Measurements from ENCODE around the gene JMY. TPM values are rescaled to one million over a fixed set of nuclear protein-coding genes. Genes with fewer than 3 reads are reported as not detected.

The JMY gene
- total and polyA plus RNA-seq, 7 experiments from 2014 or later = 6.5 to 47.0 (median 23.3) TPM

DNA sequence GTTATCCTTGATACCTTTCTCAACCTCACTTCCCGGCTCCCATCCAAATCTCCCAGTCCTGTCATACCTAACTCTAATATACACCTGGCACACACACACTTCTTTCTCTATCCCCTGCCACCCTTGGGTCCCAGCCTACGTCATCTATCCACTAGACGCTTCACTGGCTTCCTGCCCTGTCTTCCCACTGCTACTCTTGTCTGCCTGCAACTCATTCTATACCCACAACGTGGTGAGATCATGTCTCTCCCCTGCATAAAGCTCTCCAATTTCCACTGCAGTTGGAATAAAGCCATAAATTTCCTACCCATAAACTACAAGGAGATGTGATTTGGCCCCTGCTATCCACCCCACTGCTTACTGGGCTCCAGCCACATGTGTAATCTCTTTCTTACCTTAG is 93.5 kb downstream of the JMY start:
- Histone ChIP-seq H3K27me3 (ENCODE audit: control insufficient read depth in 2 of 2, insufficient read depth in 2 of 2, low read length in 2 of 2) (no peaks in the 10 kb centered on the region), H3K9me3 (ENCODE audit: control insufficient read depth in 2 of 3, low read length in 3 of 3) (no peaks in the 10 kb centered on the region), H3K27ac (ENCODE audit: low read depth, low read length) (no peak overlapping the region), H3K4me3 (ENCODE audit: low read length) (no peak overlapping the region), H3K4me1 (ENCODE audit: control insufficient read depth in 2 of 2, insufficient read depth in 2 of 2, low read length in 2 of 2) (no peaks in the 10 kb centered on the region), H3K36me3 (ENCODE audit: control insufficient read depth in 2 of 3, insufficient read depth in 3 of 3, low read length in 3 of 3) (no peaks in the 10 kb centered on the region)
- H3K27me3 Mint-ChIP-seq = peaks cover 0 to 6% (median 0%) of the 10 kb centered on the region in 5 donors
- CTCF ChIA-PET = no interaction called here
- ATAC-seq = no peak
- peak overlapping the region in 1 of 9 donors; percentile 19 for H3K27ac Mint-ChIP-seq
- H3K4me1 Mint-ChIP-seq = no peaks in the 10 kb centered on the region
- DNase-seq = no peak
- no peak overlapping the region for H3K4me3 Mint-ChIP-seq
- POLR2A ChIA-PET = no interaction called here
- H3K9me3 Mint-ChIP-seq = peaks cover 0 to 8% (median 1%) of the 10 kb centered on the region in 11 donors
- intact Hi-C loops (cut with micrococcal nuclease) = no loop called here
- H3K36me3 Mint-ChIP-seq = peaks cover 0 to 6% (median 0%) of the 10 kb centered on the region in 5 donors

DNA sequence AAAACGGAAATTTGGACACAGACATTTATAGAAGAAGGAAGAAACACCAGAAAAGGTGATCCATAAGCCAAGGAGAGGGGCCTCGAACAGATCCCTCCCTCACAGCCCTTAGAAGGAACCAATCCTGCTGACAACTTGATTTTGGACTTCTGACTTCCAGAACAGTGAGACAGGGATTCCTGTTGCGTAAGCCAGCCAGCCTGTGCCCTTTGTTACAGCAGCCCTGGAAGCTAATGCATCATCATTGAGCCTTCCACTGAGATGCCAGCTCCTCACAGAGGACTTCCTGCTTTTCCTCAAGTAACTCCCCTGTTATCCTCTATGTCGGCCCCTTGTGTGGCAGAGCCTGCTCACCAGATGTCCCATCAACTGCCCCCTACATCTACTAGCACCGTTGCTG is 94.1 kb downstream of the JMY start:
- intact Hi-C loops (cut with micrococcal nuclease) = loop anchor here in 1 of 2 donors (5.0 kb wide), 1 partner anchor 922 kb away; no protein-coding TSS in a partner anchor
- no peak for ATAC-seq
- Histone ChIP-seq H3K4me3 (ENCODE audit: low read length) (no peak overlapping the region), H3K9me3 (ENCODE audit: control insufficient read depth in 2 of 3, low read length in 3 of 3) (no peaks in the 10 kb centered on the region), H3K36me3 (ENCODE audit: control insufficient read depth in 2 of 3, insufficient read depth in 3 of 3, low read length in 3 of 3) (no peaks in the 10 kb centered on the region), H3K27me3 (ENCODE audit: control insufficient read depth in 2 of 2, insufficient read depth in 2 of 2, low read length in 2 of 2) (no peaks in the 10 kb centered on the region), H3K27ac (ENCODE audit: low read depth, low read length) (no peak overlapping the region), H3K4me1 (ENCODE audit: control insufficient read depth in 2 of 2, insufficient read depth in 2 of 2, low read length in 2 of 2) (no peaks in the 10 kb centered on the region)
- CTCF ChIA-PET = no interaction called here
- peaks cover 0 to 7% (median 4%) of the 10 kb centered on the region in 5 donors for H3K36me3 Mint-ChIP-seq
- DNase-seq = no peak
- no peak overlapping the region for H3K4me3 Mint-ChIP-seq
- POLR2A ChIA-PET = no interaction called here
- no peaks in the 10 kb centered on the region for H3K4me1 Mint-ChIP-seq
- H3K9me3 Mint-ChIP-seq = peaks cover 0 to 14% (median 7%) of the 10 kb centered on the region in 11 donors
- H3K27me3 Mint-ChIP-seq = peaks cover 0 to 6% (median 5%) of the 10 kb centered on the region in 5 donors
- no peak overlapping the region for H3K27ac Mint-ChIP-seq

DNA sequence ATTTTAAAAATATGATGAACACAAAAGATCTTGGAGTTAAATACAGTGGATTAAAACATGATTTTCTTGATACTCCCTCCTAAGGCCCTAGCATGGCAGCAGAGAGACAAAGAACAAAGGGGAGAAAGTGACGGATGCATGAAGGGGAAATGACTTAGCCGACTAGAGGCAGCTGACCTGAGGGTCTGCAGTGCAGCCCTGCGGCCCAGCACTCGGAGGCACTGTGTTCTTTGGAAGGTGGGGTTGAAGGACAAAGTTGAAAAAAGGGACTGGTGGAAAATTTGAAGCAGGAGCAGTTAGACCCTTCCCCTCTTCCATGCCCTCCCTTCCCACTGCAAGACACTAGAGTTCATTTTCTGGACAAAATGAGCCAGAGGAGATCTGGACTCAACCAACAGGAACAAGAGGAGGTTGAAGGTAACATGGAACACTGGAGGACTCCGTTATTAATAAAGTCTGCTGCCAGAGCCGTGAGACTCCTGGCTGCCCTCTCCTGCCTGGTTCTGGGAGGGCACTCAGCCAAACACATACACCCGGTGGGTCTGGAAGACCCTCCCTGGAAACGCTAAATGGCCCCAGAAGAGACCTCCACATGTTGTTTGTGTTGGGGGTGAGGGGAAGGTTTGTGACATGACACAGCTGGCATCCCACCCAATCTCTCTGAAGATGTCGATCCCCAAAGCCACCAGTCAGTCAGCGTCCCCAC is 98.1 kb downstream of the JMY start:
- H3K4me3 Mint-ChIP-seq = no peak overlapping the region
- CTCF ChIA-PET = no interaction called here
- no peak overlapping the region for H3K27ac Mint-ChIP-seq
- peaks cover 0 to 27% (median 13%) of the 10 kb centered on the region in 11 donors for H3K9me3 Mint-ChIP-seq
- Histone ChIP-seq H3K4me3 (ENCODE audit: low read length) (no peak overlapping the region), H3K4me1 (ENCODE audit: control insufficient read depth in 2 of 2, insufficient read depth in 2 of 2, low read length in 2 of 2) (no peaks in the 10 kb centered on the region), H3K36me3 (ENCODE audit: control insufficient read depth in 2 of 3, insufficient read depth in 3 of 3, low read length in 3 of 3) (no peaks in the 10 kb centered on the region), H3K9me3 (ENCODE audit: control insufficient read depth in 2 of 3, low read length in 3 of 3) (no peaks in the 10 kb centered on the region), H3K27me3 (ENCODE audit: control insufficient read depth in 2 of 2, insufficient read depth in 2 of 2, low read length in 2 of 2) (no peaks in the 10 kb centered on the region), H3K27ac (ENCODE audit: low read depth, low read length) (no peak overlapping the region)
- DNase-seq (no peak), ATAC-seq (no peak)
- intact Hi-C loops (cut with micrococcal nuclease) = loop anchor here in 1 of 2 donors (5.0 kb wide), 1 partner anchor 918 kb away; no protein-coding TSS in a partner anchor
- H3K27me3 Mint-ChIP-seq = peaks cover 4 to 26% (median 18%) of the 10 kb centered on the region in 5 donors
- H3K4me1 Mint-ChIP-seq = no peaks in the 10 kb centered on the region
- POLR2A ChIA-PET = no interaction called here
- peaks cover 0 to 7% (median 0%) of the 10 kb centered on the region in 5 donors for H3K36me3 Mint-ChIP-seq

DNA sequence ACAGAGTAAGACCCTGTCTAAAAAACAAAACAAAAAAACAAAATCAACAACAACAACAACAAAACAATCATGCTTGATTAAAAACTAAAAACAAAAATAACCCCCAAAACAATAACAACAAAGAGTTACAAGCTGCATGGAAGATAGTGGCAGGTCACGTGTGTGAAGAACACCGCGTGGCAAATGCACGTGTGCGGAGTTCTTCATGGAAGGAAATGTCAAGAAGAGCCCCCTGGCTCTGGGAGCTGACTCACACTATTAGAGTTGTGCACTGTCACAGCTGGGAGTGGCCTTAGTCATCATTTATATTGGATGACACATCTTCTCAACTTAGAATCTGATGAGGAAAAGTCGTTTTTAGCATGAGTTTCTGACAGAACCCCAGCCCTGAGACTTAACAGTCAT is 110.5 kb downstream of the JMY start:
- no peak overlapping the region for H3K4me3 Mint-ChIP-seq
- H3K36me3 Mint-ChIP-seq = peaks cover 0 to 8% (median 0%) of the 10 kb centered on the region in 5 donors
- H3K27me3 Mint-ChIP-seq = peaks cover 0 to 14% (median 5%) of the 10 kb centered on the region in 5 donors
- intact Hi-C loops (cut with micrococcal nuclease) = no loop called here
- Histone ChIP-seq H3K27ac (ENCODE audit: low read depth, low read length) (no peak overlapping the region), H3K4me1 (ENCODE audit: control insufficient read depth in 2 of 2, insufficient read depth in 2 of 2, low read length in 2 of 2) (no peaks in the 10 kb centered on the region), H3K27me3 (ENCODE audit: control insufficient read depth in 2 of 2, insufficient read depth in 2 of 2, low read length in 2 of 2) (no peaks in the 10 kb centered on the region), H3K36me3 (ENCODE audit: control insufficient read depth in 2 of 3, insufficient read depth in 3 of 3, low read length in 3 of 3) (no peaks in the 10 kb centered on the region), H3K4me3 (ENCODE audit: low read length) (no peak overlapping the region), H3K9me3 (ENCODE audit: control insufficient read depth in 2 of 3, low read length in 3 of 3) (no peaks in the 10 kb centered on the region)
- CTCF ChIA-PET = no interaction called here
- ATAC-seq = no peak
- no peak overlapping the region for H3K27ac Mint-ChIP-seq
- no peak for DNase-seq
- no peaks in the 10 kb centered on the region for H3K4me1 Mint-ChIP-seq
- no peaks in the 10 kb centered on the region for H3K9me3 Mint-ChIP-seq
- POLR2A ChIA-PET = no interaction called here

DNA sequence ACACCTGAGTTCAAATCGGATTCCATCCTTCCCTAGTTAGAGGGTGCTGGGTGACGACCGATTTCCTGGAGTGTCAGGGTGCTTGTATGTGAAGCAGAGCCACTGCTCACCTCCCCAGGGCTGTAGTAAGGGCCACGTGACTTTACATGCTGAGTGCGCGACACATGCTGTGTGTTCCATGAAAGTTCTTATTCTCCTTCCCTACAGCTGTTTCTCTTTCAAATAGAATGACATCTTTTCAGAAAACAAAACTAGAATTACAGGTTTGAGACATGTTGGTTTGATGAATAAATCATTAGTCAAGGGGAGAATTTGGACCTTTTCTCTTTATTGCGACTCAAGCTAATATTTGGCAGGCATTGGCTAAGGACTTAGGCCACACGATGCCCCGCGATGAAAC is 113.1 kb downstream of the JMY start:
- H3K36me3 ChIP-seq (ENCODE audit: control insufficient read depth in 2 of 3, insufficient read depth in 3 of 3, low read length in 3 of 3) = no peaks in the 10 kb centered on the region
- DNase-seq (no peak), ATAC-seq (no peak)
- H3K27me3 Mint-ChIP-seq = peaks cover 0 to 4% (median under 1%) of the 10 kb centered on the region in 5 donors
- ChIA-PET POLR2A (no interaction called here), CTCF (no interaction called here)
- no peak overlapping the region for H3K4me3 Mint-ChIP-seq
- no peaks in the 10 kb centered on the region for H3K27me3 ChIP-seq (ENCODE audit: control insufficient read depth in 2 of 2, insufficient read depth in 2 of 2, low read length in 2 of 2)
- intact Hi-C loops (cut with micrococcal nuclease) = no loop called here
- peaks cover 0 to 8% (median 0%) of the 10 kb centered on the region in 5 donors for H3K36me3 Mint-ChIP-seq
- no peaks in the 10 kb centered on the region for H3K9me3 ChIP-seq (ENCODE audit: control insufficient read depth in 2 of 3, low read length in 3 of 3)
- no peaks in the 10 kb centered on the region for H3K9me3 Mint-ChIP-seq
- H3K27ac ChIP-seq (ENCODE audit: low read depth, low read length) = no peak overlapping the region
- no peak overlapping the region for H3K27ac Mint-ChIP-seq
- no peaks in the 10 kb centered on the region for H3K4me1 Mint-ChIP-seq
- H3K4me3 ChIP-seq (ENCODE audit: low read length) = no peak overlapping the region
- no peaks in the 10 kb centered on the region for H3K4me1 ChIP-seq (ENCODE audit: control insufficient read depth in 2 of 2, insufficient read depth in 2 of 2, low read length in 2 of 2)

DNA sequence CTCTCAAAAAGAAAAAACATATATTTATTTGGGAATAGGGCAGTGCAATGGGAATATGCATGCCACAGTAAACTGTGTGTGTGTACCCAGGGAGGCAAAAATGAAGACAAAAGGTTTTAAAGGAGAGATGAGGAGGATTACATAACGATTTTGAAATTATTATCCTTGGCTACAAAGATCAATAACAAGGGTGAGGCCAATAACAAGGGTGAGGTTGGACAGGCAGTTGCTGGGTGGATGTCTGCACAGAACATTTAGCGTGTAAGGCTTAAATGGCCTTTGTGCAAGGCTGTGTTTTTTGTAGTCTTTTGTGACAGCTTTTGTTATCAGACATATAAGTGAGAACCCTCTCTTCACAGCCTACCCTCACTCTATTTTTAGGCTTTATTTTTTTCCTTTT is 114.0 kb downstream of the JMY start:
- Histone ChIP-seq H3K9me3 (ENCODE audit: control insufficient read depth in 2 of 3, low read length in 3 of 3) (no peaks in the 10 kb centered on the region), H3K27ac (ENCODE audit: low read depth, low read length) (no peak overlapping the region), H3K4me3 (ENCODE audit: low read length) (no peak overlapping the region), H3K4me1 (ENCODE audit: control insufficient read depth in 2 of 2, insufficient read depth in 2 of 2, low read length in 2 of 2) (no peaks in the 10 kb centered on the region), H3K36me3 (ENCODE audit: control insufficient read depth in 2 of 3, insufficient read depth in 3 of 3, low read length in 3 of 3) (no peaks in the 10 kb centered on the region), H3K27me3 (ENCODE audit: control insufficient read depth in 2 of 2, insufficient read depth in 2 of 2, low read length in 2 of 2) (no peaks in the 10 kb centered on the region)
- H3K27ac Mint-ChIP-seq = no peak overlapping the region
- H3K4me3 Mint-ChIP-seq = no peak overlapping the region
- ChIA-PET CTCF (no interaction called here), POLR2A (no interaction called here)
- H3K9me3 Mint-ChIP-seq = no peaks in the 10 kb centered on the region
- DNase-seq = no peak
- H3K27me3 Mint-ChIP-seq = peaks cover 0 to 4% (median 0%) of the 10 kb centered on the region in 5 donors
- ATAC-seq = no peak
- no peaks in the 10 kb centered on the region for H3K4me1 Mint-ChIP-seq
- intact Hi-C loops (cut with micrococcal nuclease) = no loop called here
- peaks cover 0 to 8% (median 0%) of the 10 kb centered on the region in 5 donors for H3K36me3 Mint-ChIP-seq

DNA sequence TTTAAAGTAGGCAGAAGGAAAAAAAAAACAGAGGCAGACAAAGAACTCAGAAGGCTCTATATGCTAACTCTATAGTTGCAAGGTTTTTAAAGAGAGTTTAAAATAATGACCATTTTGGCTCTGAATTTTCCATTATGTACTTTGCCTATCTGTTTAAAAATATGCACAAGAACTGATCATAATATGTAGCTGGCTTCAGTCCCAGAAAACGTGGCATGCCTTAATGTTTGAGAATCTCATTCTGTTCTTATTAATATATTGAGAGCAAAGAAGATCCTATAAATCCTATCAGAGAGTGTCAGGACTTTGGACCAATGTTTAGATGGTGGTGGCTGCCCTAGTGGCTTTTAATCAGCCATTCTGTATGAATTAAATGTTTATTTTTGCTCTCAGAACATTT is 121.5 kb downstream of the JMY start:
- peaks cover 0 to 4% (median 0%) of the 10 kb centered on the region in 11 donors for H3K9me3 Mint-ChIP-seq
- DNase-seq (no peak), ATAC-seq (no peak)
- Histone ChIP-seq H3K9me3 (ENCODE audit: control insufficient read depth in 2 of 3, low read length in 3 of 3) (no peaks in the 10 kb centered on the region), H3K4me1 (ENCODE audit: control insufficient read depth in 2 of 2, insufficient read depth in 2 of 2, low read length in 2 of 2) (no peaks in the 10 kb centered on the region), H3K27me3 (ENCODE audit: control insufficient read depth in 2 of 2, insufficient read depth in 2 of 2, low read length in 2 of 2) (no peaks in the 10 kb centered on the region), H3K27ac (ENCODE audit: low read depth, low read length) (no peak overlapping the region), H3K4me3 (ENCODE audit: low read length) (no peak overlapping the region), H3K36me3 (ENCODE audit: control insufficient read depth in 2 of 3, insufficient read depth in 3 of 3, low read length in 3 of 3) (no peaks in the 10 kb centered on the region)
- ChIA-PET CTCF (no interaction called here), POLR2A (interaction anchor here (0.6 kb wide), 1 partner anchor 71 kb away, joined by 3 read pairs; no protein-coding TSS in a partner anchor)
- peaks cover 0 to 12% (median 4%) of the 10 kb centered on the region in 5 donors for H3K27me3 Mint-ChIP-seq
- H3K36me3 Mint-ChIP-seq = peaks cover 0 to 4% (median 0%) of the 10 kb centered on the region in 5 donors
- no peak overlapping the region for H3K4me3 Mint-ChIP-seq
- intact Hi-C loops (cut with micrococcal nuclease) = no loop called here
- H3K4me1 Mint-ChIP-seq = no peaks in the 10 kb centered on the region
- no peak overlapping the region for H3K27ac Mint-ChIP-seq

Measured in naive thymus-derived CD4-positive, alpha-beta T cell (primary cell).